H1 (cell line): ENCODE results near the gene MUC2. TPM values are rescaled to one million over a fixed set of nuclear protein-coding genes. Genes with fewer than 3 reads are reported as not detected.

ENCODE experiments used
- CTCF ChIA-PET: fragments of 300-600 bp; sonication (Branson Sonifier 250); formaldehyde crosslinking; loops from one replicate; lab custom pipeline; 2021; ENCODE audit not compliant: partially characterized antibody; lab: Charles Lee
- POLR2A ChIA-PET: fragments of 300-600 bp; sonication (Branson Sonifier 250); formaldehyde crosslinking; loops from one replicate; lab custom pipeline; 2021; ENCODE audit warnings: inconsistent platforms; ENCODE audit not compliant: partially characterized antibody; lab: Charles Lee
- DNase-seq, 2 experiments: peaks; one replicate each; pipeline versions ENCODE4 v3.0.0 to v3.0.0-alpha.2; 2010 to 2022; ENCODE audit warnings: low spot score in 2 of 2, low read depth in 1 of 2, mixed read lengths in 1 of 2
- FAIRE-seq: peaks from 2 replicates; lab custom pipeline; 2011; peaks lifted over from hg19 to GRCh38; lab: Jason Lieb, UNC
- H2AFZ ChIP-seq: 2 replicates; pipeline ENCODE4 v1.8.1; 2012; ENCODE audit warnings: low read length, inconsistent platforms
- H2AK5ac ChIP-seq: 2 replicates; pipeline ENCODE4 v1.6.1; 2013; ENCODE audit warnings: low read depth, low read length
- H2BK120ac ChIP-seq: replicated peaks from 2 replicates; pipeline ENCODE3; 2013; ENCODE audit warnings: low read depth, low read length, inconsistent platforms
- H2BK12ac ChIP-seq: 2 replicates; pipeline ENCODE4 v1.6.1; 2013; ENCODE audit warnings: low read depth, low read length
- H2BK15ac ChIP-seq: 2 replicates; pipeline ENCODE4 v1.6.1; 2013; ENCODE audit warnings: low read length
- H2BK20ac ChIP-seq: 2 replicates; pipeline ENCODE4 v1.6.1; 2013; ENCODE audit warnings: low read length
- H2BK5ac ChIP-seq: 2 replicates; pipeline ENCODE4 v1.6.1; 2013; ENCODE audit warnings: low read depth, low read length
- H3K14ac ChIP-seq: 2 replicates; pipeline ENCODE4 v1.6.1; 2013; ENCODE audit warnings: inconsistent platforms; ENCODE audit not compliant: insufficient read length
- H3K18ac ChIP-seq: 2 replicates; pipeline ENCODE4 v1.6.1; 2013; ENCODE audit warnings: low read length; ENCODE audit errors: extremely low read depth
- H3K23ac ChIP-seq: 2 replicates; pipeline ENCODE4 v1.6.1; 2013; ENCODE audit warnings: inconsistent platforms; ENCODE audit not compliant: insufficient read length
- H3K23me2 ChIP-seq: 2 replicates; pipeline ENCODE4 v1.6.1; 2013; ENCODE audit warnings: low read depth, low read length
- H3K27ac ChIP-seq: 2 replicates; pipeline ENCODE4 v1.6.1; 2011; ENCODE audit warnings: low read depth, low read length, inconsistent platforms
- H3K27me3 ChIP-seq, 4 experiments: replicated peaks in 1 of 4; 1 replicate in 1 of 4; 2 replicates in 3 of 4; pipeline versions ENCODE4 v1.6.1 to v1.8.1; 2011 to 2013; ENCODE audit warnings: low read length in 3 of 4, mild to moderate bottlenecking in 3 of 4, inconsistent platforms in 2 of 4, mixed read lengths in 2 of 4, moderate library complexity in 1 of 4; ENCODE audit not compliant: control insufficient read depth in 3 of 4, insufficient read depth in 3 of 4; ENCODE audit errors: extremely low read depth in 1 of 4
- H3K36me3 ChIP-seq, 4 experiments: 2 replicates each; pipeline versions ENCODE4 v1.6.1 to v1.8.1; 2011 to 2013; ENCODE audit warnings: mild to moderate bottlenecking in 4 of 4, low read length in 3 of 4, moderate library complexity in 2 of 4, control low read depth in 1 of 4, inconsistent platforms in 1 of 4; ENCODE audit not compliant: insufficient read depth in 4 of 4, control insufficient read depth in 2 of 4
- H3K4ac ChIP-seq: replicated peaks from 2 replicates; pipeline ENCODE3; 2013; ENCODE audit warnings: low read length, low read depth, mixed read lengths, inconsistent platforms; ENCODE audit not compliant: insufficient read length
- H3K4me1 ChIP-seq, 4 experiments: replicated peaks in 1 of 4; 1 replicate in 1 of 4; 2 replicates in 3 of 4; pipeline versions ENCODE4 v1.6.1 to v1.8.1; 2011 to 2013; ENCODE audit warnings: low read length in 3 of 4, inconsistent platforms in 2 of 4, mixed read lengths in 1 of 4; ENCODE audit not compliant: insufficient read depth in 4 of 4, control insufficient read depth in 3 of 4
- H3K4me2 ChIP-seq, 2 experiments: 2 replicates each; pipeline versions ENCODE4 v1.6.1 to v1.8.1; 2011 to 2013; ENCODE audit warnings: low read depth in 2 of 2, low read length in 2 of 2, control low read depth in 1 of 2, inconsistent platforms in 1 of 2, mild to moderate bottlenecking in 1 of 2; ENCODE audit not compliant: insufficient read depth in 1 of 2
- H3K4me3 ChIP-seq, 4 experiments: fragments of 200-600, 300-600 bp in 1 of 4; sonication (generic), shearing (Covaris generic), sonication (Bioruptor Twin) in 1 of 4; 2 replicates each; pipeline versions ENCODE4 v1.5.1 to v1.8.1; 2011 to 2016; ENCODE audit warnings: low read length in 4 of 4, low read depth in 3 of 4, control low read depth in 2 of 4, inconsistent platforms in 2 of 4, mild to moderate bottlenecking in 2 of 4, mixed read lengths in 1 of 4, moderate library complexity in 1 of 4; ENCODE audit not compliant: insufficient read depth in 2 of 4; ENCODE audit errors: extremely low read depth in 1 of 4
- H3K56ac ChIP-seq: replicated peaks from 2 replicates; pipeline ENCODE3; 2013; ENCODE audit warnings: low read depth, mild to moderate bottlenecking, mixed read lengths, low read length, inconsistent platforms; ENCODE audit not compliant: insufficient read length
- H3K79me1 ChIP-seq: 2 replicates; pipeline ENCODE4 v1.6.1; 2013; ENCODE audit warnings: low read depth, low read length, control low read depth
- H3K79me2 ChIP-seq, 2 experiments: 2 replicates each; pipeline versions ENCODE4 v1.6.1 to v1.8.1; 2012 to 2013; ENCODE audit warnings: low read length in 2 of 2, mild to moderate bottlenecking in 2 of 2, inconsistent platforms in 1 of 2; ENCODE audit not compliant: insufficient read depth in 2 of 2, control insufficient read depth in 1 of 2
- H3K9ac ChIP-seq, 4 experiments: replicated peaks in 1 of 4; 1 replicate in 1 of 4; 2 replicates in 3 of 4; pipeline versions ENCODE4 v1.6.1 to v1.8.1; 2011 to 2013; ENCODE audit warnings: low read depth in 3 of 4, low read length in 3 of 4, control low read depth in 2 of 4, mild to moderate bottlenecking in 2 of 4, moderate library complexity in 2 of 4, inconsistent platforms in 1 of 4; ENCODE audit errors: extremely low read depth in 1 of 4
- H3K9me3 ChIP-seq, 2 experiments: 2 replicates each; pipeline versions ENCODE4 v1.6.1 to v1.8.1; 2012 to 2013; ENCODE audit warnings: mild to moderate bottlenecking in 2 of 2, moderate library complexity in 2 of 2, control low read depth in 1 of 2, inconsistent platforms in 1 of 2, low read depth in 1 of 2, low read length in 1 of 2, mixed read lengths in 1 of 2; ENCODE audit not compliant: insufficient read depth in 2 of 2
- H4K20me1 ChIP-seq, 2 experiments: replicated peaks in 1 of 2; 2 replicates each; pipeline versions ENCODE3 to v1.8.1; 2011 to 2013; ENCODE audit warnings: inconsistent platforms in 2 of 2, low read length in 2 of 2, mild to moderate bottlenecking in 1 of 2; ENCODE audit not compliant: insufficient read depth in 2 of 2, control insufficient read depth in 1 of 2
- H4K5ac ChIP-seq: 2 replicates; pipeline ENCODE4 v1.6.1; 2013; ENCODE audit warnings: low read length, low read depth, mixed read lengths, inconsistent platforms; ENCODE audit not compliant: insufficient read length
- H4K8ac ChIP-seq: 2 replicates; pipeline ENCODE4 v1.8.0; 2013; ENCODE audit warnings: mild to moderate bottlenecking, moderate library complexity, low read length, inconsistent platforms; ENCODE audit not compliant: insufficient read depth; ENCODE audit errors: extremely low read depth
- H4K91ac ChIP-seq: replicated peaks from 2 replicates; pipeline ENCODE3; 2013; ENCODE audit warnings: low read length, mixed read lengths, inconsistent platforms; ENCODE audit not compliant: insufficient read length
- WGBS, 2 experiments: shearing (Covaris generic) in 1 of 2; methylation state at CpG; one replicate each; pipeline versions ENCODE4 v1.1.6 to v1.1.7; 2013 to 2015; ENCODE audit warnings: low lambda C conversion rate in 2 of 2, mixed read lengths in 2 of 2, inconsistent platforms in 1 of 2, low coverage in 1 of 2, missing lambda C conversion rate in 1 of 2; ENCODE audit not compliant: insufficient replicate concordance in 2 of 2, insufficient coverage in 1 of 2, insufficient read length in 1 of 2; ENCODE audit errors: extremely low coverage in 1 of 2, missing lambda C conversion rate in 1 of 2; 5-methylcytosine and 5-hydroxymethylcytosine counted together
- polyA plus RNA-seq, 7 experiments: library from polyadenylated mRNA; depleted of rRNA in 3 of 7; stranded (reverse) in 5 of 7; unstranded in 2 of 7; fragments of >200 nt in 5 of 7; fragments of 200-250 nt in 2 of 7; gene quantifications; 1 replicate in 5 of 7; 2 replicates in 1 of 7; 4 replicates in 1 of 7; pipeline versions ENCODE4 v1.2.1 to v1.2.3, GENCODE V29; 2011 to 2013; ENCODE audit warnings: missing spikeins in 2 of 7, mixed read lengths in 2 of 7
- total RNA-seq: library from RNA; stranded (reverse); fragmentation: NEBNext Ultra II Directional; extraction: Animal tissue kit (Norgen Biotek cat#: 25700); gene quantifications from 2 replicates; pipeline ENCODE4 v1.2.1, GENCODE V29; 2021

MUC2 gene
- total and polyA plus RNA-seq, 2 of the 8 experiments (the other 6 are each of a cell fraction or from before 2014, with no cell fraction given): not detected

- no peak overlapping the region for H3K14ac ChIP-seq
- H4K8ac ChIP-seq: no peak overlapping the region
- H3K4ac ChIP-seq: no peak overlapping the region
- no peaks in the 10 kb centered on the region for H3K9me3 ChIP-seq
- H3K27me3 ChIP-seq: no peaks in the 10 kb centered on the region
- H2AK5ac ChIP-seq: no peak overlapping the region
- peaks cover 0 to 9% of the 10 kb centered on the region in 2 experiments for H4K20me1 ChIP-seq
- H3K79me1 ChIP-seq: peaks cover 4% of the 10 kb centered on the region; the same call in 1 of the 2 replicates
- no peak overlapping the region for H3K23ac ChIP-seq
- no peak overlapping the region for H2BK120ac ChIP-seq
- no peak overlapping the region for H3K18ac ChIP-seq
- ChIA-PET POLR2A (interaction anchor here (1.0 to 2.5 kb wide), 5 partner anchors 11 to 85 kb away, joined by 3 to 12 read pairs (median 4); no protein-coding TSS in a partner anchor), CTCF (interaction anchor here (0.6 to 1.3 kb wide), 5 partner anchors 9 to 566 kb away, joined by 3 to 5 read pairs (median 3); no protein-coding TSS in a partner anchor)
- no peak overlapping the region for H2BK20ac ChIP-seq
- no peak overlapping the region for H2AFZ ChIP-seq
- H2BK5ac ChIP-seq: no peak overlapping the region
- no peak overlapping the region for H4K91ac ChIP-seq
- H2BK12ac ChIP-seq: no peak overlapping the region
- DNase-seq (no peak), FAIRE-seq (no peak)
- H3K4me3 ChIP-seq: no peak overlapping the region
- H3K36me3 ChIP-seq: no peaks in the 10 kb centered on the region
- no peaks in the 10 kb centered on the region for H3K79me2 ChIP-seq
- no peak overlapping the region for H3K4me2 ChIP-seq
- H3K9ac ChIP-seq: no peak overlapping the region
- H3K56ac ChIP-seq: no peak overlapping the region
- no peak overlapping the region for H2BK15ac ChIP-seq
- 0 out of 7 replicates have a peak, but pooled peaks cover 0 to 2% (median 0%) of the 10 kb centered on the region in 4 experiments for H3K4me1 ChIP-seq
- H3K27ac ChIP-seq: no peak overlapping the region
- H4K5ac ChIP-seq: no peak overlapping the region
- WGBS, 2 experiments: 92% methylated on average over 15 of the region's 16 CpGs; no CpG with 5 or more reads in 1 of the 2 experiments
- peaks cover 7% of the 10 kb centered on the region for H3K23me2 ChIP-seq
Measured at GRCh38 chr11:1029654-1030053, 45.0 kb upstream of the MUC2 start.
